Stimulated activated CD8-positive, alpha-beta memory T cell treated with anti-CD3 and anti-CD28 coated beads, Interleukin-12 subunit alpha, Interleukin-12 subunit beta, amount 100 ng/mL, for 24 hours (primary cell): Measurements from ENCODE around the gene TMEM40.
"Not testable (repeated sequence)": the region's sequence is repeated elsewhere in the genome, so short reads cannot be mapped to it uniquely, and the experiment has no call there.

Experiments used
- DNase-seq: peaks from one replicate; pipeline ENCODE4 v3.0.0-alpha.2; 2020; ENCODE audit errors: extremely low read depth

Gene TMEM40

GRCh38 chr3:12775970-12776369 is 16.9 kb upstream of the TMEM40 start:
- DNase-seq, result not testable (repeated sequence)

- no peak for DNase-seq
Observed at GRCh38 chr3:12775226-12775625, 16.2 kb upstream of the TMEM40 start.

GRCh38 chr3:12774619-12775018 is 15.6 kb upstream of the TMEM40 start:
- no peak for DNase-seq

- DNase-seq, result no peak
Observed at GRCh38 chr3:12773710-12774086, 14.6 kb upstream of the TMEM40 start.

GRCh38 chr3:12773030-12773709 is 14.1 kb upstream of the TMEM40 start:
- DNase-seq, result no peak

- no peak for DNase-seq
Observed at GRCh38 chr3:12772462-12772861, 13.4 kb upstream of the TMEM40 start.

- DNase-seq, result no peak
Observed at GRCh38 chr3:12771236-12771635, 12.2 kb upstream of the TMEM40 start.

GRCh38 chr3:12769761-12770160 is 10.7 kb upstream of the TMEM40 start:
- DNase-seq, result no peak

GRCh38 chr3:12768579-12769527 is 9.8 kb upstream of the TMEM40 start:
- DNase-seq, result no peak

GRCh38 chr3:12766541-12766940 is 7.5 kb upstream of the TMEM40 start:
- DNase-seq, result no peak

- DNase-seq, result no peak
Observed at GRCh38 chr3:12764171-12764776, 5.2 kb upstream of the TMEM40 start.

GRCh38 chr3:12759693-12760565 is 870 bp upstream of the TMEM40 start:
- no peak for DNase-seq

- DNase-seq, result no peak
Observed at GRCh38 chr3:12758025-12758781, 856 bp downstream of the TMEM40 start.

GRCh38 chr3:12756635-12757034 is 2.4 kb downstream of the TMEM40 start:
- no peak for DNase-seq

- DNase-seq, result no peak
Observed at GRCh38 chr3:12756175-12756574, 2.9 kb downstream of the TMEM40 start.

GRCh38 chr3:12755754-12756153 is 3.3 kb downstream of the TMEM40 start:
- no peak for DNase-seq

GRCh38 chr3:12754313-12754712 is 4.7 kb downstream of the TMEM40 start:
- no peak for DNase-seq

GRCh38 chr3:12753275-12754028 is 5.6 kb downstream of the TMEM40 start:
- no peak for DNase-seq

- DNase-seq, result no peak
Observed at GRCh38 chr3:12752809-12753208, 6.2 kb downstream of the TMEM40 start.

GRCh38 chr3:12752102-12752501 is 7.0 kb downstream of the TMEM40 start:
- no peak for DNase-seq
